GM21825 (cell line): ENCODE measurements around the gene ST7L.

Source experiments
- ATAC-seq: cut with Tn5 transposase; IDR thresholded peaks from one replicate; pipeline ENCODE4 v1.9.1; 2021; ENCODE audit warnings: mild to moderate bottlenecking, moderate library complexity; ENCODE audit not compliant: unreplicated experiment

ST7L gene

GRCh38 chr1:112517646-112518045, 101.3 kb downstream of the ST7L start:
- no peak for ATAC-seq

- no peak for ATAC-seq
Observed at GRCh38 chr1:112517231-112517630, 101.7 kb downstream of the ST7L start.

- no peak for ATAC-seq
Observed at GRCh38 chr1:112516141-112516540, 102.8 kb downstream of the ST7L start.

GRCh38 chr1:112515311-112516009, 103.5 kb downstream of the ST7L start:
- no peak for ATAC-seq

- no peak for ATAC-seq
Observed at GRCh38 chr1:112514901-112515300, 104.0 kb downstream of the ST7L start.

GRCh38 chr1:112513112-112513870, 105.7 kb downstream of the ST7L start:
- ATAC-seq = no peak

GRCh38 chr1:112511897-112512296, 107.0 kb downstream of the ST7L start:
- ATAC-seq = no peak

- ATAC-seq = no peak
Observed at GRCh38 chr1:112510340-112510739, 108.6 kb downstream of the ST7L start.

- ATAC-seq = no peak
Observed at GRCh38 chr1:112509660-112510178, 109.2 kb downstream of the ST7L start.

GRCh38 chr1:112509005-112509659, 109.8 kb downstream of the ST7L start:
- no peak for ATAC-seq

- no peak for ATAC-seq
Observed at GRCh38 chr1:112508278-112509004, 110.5 kb downstream of the ST7L start, which contains the start of gene WNT2B. WNT2B (plus strand) TSS chr1:112508965; CDS start chr1:112509263, 298 bp downstream.

GRCh38 chr1:112507921-112508277, 111.0 kb downstream of the ST7L start:
- ATAC-seq = no peak

GRCh38 chr1:112507336-112507735, 111.6 kb downstream of the ST7L start:
- ATAC-seq = no peak

- no peak for ATAC-seq
Observed at GRCh38 chr1:112506731-112507130, 112.2 kb downstream of the ST7L start.

GRCh38 chr1:112506306-112506705, 112.6 kb downstream of the ST7L start:
- ATAC-seq = no peak

GRCh38 chr1:112505878-112506277, 113.1 kb downstream of the ST7L start:
- ATAC-seq = no peak

- ATAC-seq = no peak
Observed at GRCh38 chr1:112505400-112505785, 113.5 kb downstream of the ST7L start.

- no peak for ATAC-seq
Observed at GRCh38 chr1:112504661-112505399, 114.1 kb downstream of the ST7L start.

- no peak for ATAC-seq
Observed at GRCh38 chr1:112504001-112504660, 114.8 kb downstream of the ST7L start.

GRCh38 chr1:112502826-112503225, 116.1 kb downstream of the ST7L start:
- no peak for ATAC-seq
